A549 (cell line): Measurements from ENCODE around the gene EIF6. TPM values are rescaled to one million over a fixed set of nuclear protein-coding genes. Genes with fewer than 3 reads are reported as not detected.
A peak's percentile ranks its signal among the peaks of the same experiment; 100 is the strongest.

Source experiments
- ATAC-seq, 2 experiments: fragments of 200-7000 bp in 1 of 2; fragments of >200 bp in 1 of 2; cut with Nextera tagmentation in 1 of 2; cut with Tn5 transposase in 1 of 2; 3 replicates each; pipeline versions ENCODE4 v1.8.0 to v1.9.1; 2018 to 2020; ENCODE audit warnings: mild to moderate bottlenecking in 1 of 2, moderate library complexity in 1 of 2
- CTCF ChIA-PET: fragments of 300-600 bp; sonication (Branson Sonifier 250); formaldehyde crosslinking; extraction: SDS; loops from one replicate; lab custom pipeline; 2021; ENCODE audit warnings: antibody characterized with exemption, inconsistent platforms; lab: Yijun Ruan, JAX
- POLR2A ChIA-PET: fragments of 350-600 bp; formaldehyde crosslinking; extraction: SDS; loops from one replicate; lab custom pipeline; 2021; ENCODE audit warnings: antibody characterized with exemption, inconsistent platforms; lab: Yijun Ruan, JAX
- DNase-seq, 2 experiments: peaks; one replicate each; pipeline versions ENCODE4 v3.0.0 to v3.0.0-alpha.2; 2011 to 2016; ENCODE audit warnings: low read depth in 1 of 2, low spot score in 1 of 2
- FAIRE-seq: peaks from 2 replicates; lab custom pipeline; 2011; peaks lifted over from hg19 to GRCh38; lab: Jason Lieb, UNC
- H3K27ac ChIP-seq, 2 experiments: fragments of >200 bp; sonication (Bioruptor Twin); formaldehyde crosslinking; 3 replicates each; pipeline ENCODE4 v1.5.1; 2016 to 2017
- H3K4me1 ChIP-seq: fragments of >200 bp; sonication (Bioruptor Twin); formaldehyde crosslinking; 3 replicates; pipeline ENCODE4 v1.6.1; 2016
- H3K4me2 ChIP-seq: fragments of >200 bp; sonication (Bioruptor Twin); formaldehyde crosslinking; 3 replicates; pipeline ENCODE4 v1.6.1; 2016
- H3K4me3 ChIP-seq: fragments of >200 bp; sonication (Bioruptor Twin); formaldehyde crosslinking; 3 replicates; pipeline ENCODE4 v1.5.1; 2016
- H3K9me3 ChIP-seq: fragments of >200 bp; sonication (Bioruptor Twin); formaldehyde crosslinking; 3 replicates; pipeline ENCODE4 v1.6.1; 2016
- CBX8 ChIP-seq: fragments of 200-600 bp; sonication (generic); IDR thresholded peaks from 2 replicates; pipeline ENCODE4 v1.6.1; 2016
- CEBPB ChIP-seq, 2 experiments: fragments of >200 bp in 1 of 2; sonication (Bioruptor Twin) in 1 of 2; formaldehyde crosslinking in 1 of 2; IDR thresholded peaks; 2 replicates each; pipeline ENCODE4 v1.6.1; 2012 to 2016
- CHD4 ChIP-seq: fragments of 200-600 bp; sonication (generic); IDR thresholded peaks from 2 replicates; pipeline ENCODE4 v1.6.1; 2016; ENCODE audit warnings: antibody characterized with exemption, mild to moderate bottlenecking, borderline replicate concordance
- FOSB ChIP-seq: fragments of 250-450 bp; sonication (Bioruptor Pico); IDR thresholded peaks from 2 replicates; pipeline ENCODE4 v1.5.0; 2020; ENCODE audit warnings: mild to moderate bottlenecking, moderate library complexity
- FOSL2 ChIP-seq, 2 experiments: fragments of 450-650 bp in 1 of 2; fragments of >200 bp in 1 of 2; sonication (Bioruptor Twin) in 1 of 2; formaldehyde crosslinking; IDR thresholded peaks; 2 replicates each; pipeline versions ENCODE4 v1.5.0 to v1.6.1; 2016 to 2020; ENCODE audit warnings: mild to moderate bottlenecking in 1 of 2, moderate library complexity in 1 of 2
- HOXB13 ChIP-seq: fragments of 250-450 bp; sonication (Bioruptor Pico); IDR thresholded peaks from 2 replicates; pipeline ENCODE4 v1.5.0; 2020; ENCODE audit warnings: low read depth, mild to moderate bottlenecking, moderate library complexity
- JUN ChIP-seq, 2 experiments: fragments of >200 bp; sonication (Bioruptor Twin); formaldehyde crosslinking; IDR thresholded peaks; 2 replicates in 1 of 2; 3 replicates in 1 of 2; pipeline ENCODE4 v1.6.1; 2016 to 2017
- JUNB ChIP-seq: fragments of >200 bp; sonication (Bioruptor Twin); formaldehyde crosslinking; IDR thresholded peaks from 2 replicates; pipeline ENCODE4 v1.6.1; 2016
- MYC ChIP-seq: IDR thresholded peaks from 2 replicates; pipeline ENCODE4 v1.6.1; 2012; ENCODE audit warnings: mild to moderate bottlenecking, inconsistent platforms, low read length, improper control_type of control experiment, borderline replicate concordance
- NR3C1 ChIP-seq: fragments of >200 bp; sonication (Bioruptor Twin); formaldehyde crosslinking; IDR thresholded peaks from 3 replicates; pipeline ENCODE4 v1.6.1; 2017
- POLR2A ChIP-seq: IDR thresholded peaks from 2 replicates; pipeline ENCODE4 v1.6.1; 2012; ENCODE audit warnings: mild to moderate bottlenecking, low read length
- POLR2AphosphoS2 ChIP-seq: conservative IDR thresholded peaks from 2 replicates; pipeline ENCODE4 v1.6.1; 2012; ENCODE audit warnings: low read length, improper control_type of control experiment, inconsistent platforms
- RFX5 ChIP-seq: fragments of 450-650 bp; IDR thresholded peaks from 2 replicates; pipeline ENCODE4 v1.7.1; 2014; ENCODE audit warnings: antibody characterized with exemption, mild to moderate bottlenecking, moderate library complexity
- SREBF2 ChIP-seq: fragments of 450-650 bp; IDR thresholded peaks from 2 replicates; pipeline ENCODE4 v1.6.1; 2014; ENCODE audit warnings: mild to moderate bottlenecking, moderate library complexity
- WGBS: methylation state at CpG from one replicate; pipeline ENCODE4 v1.1.6; 2017; ENCODE audit errors: missing lambda C conversion rate; 5-methylcytosine and 5-hydroxymethylcytosine counted together
- polyA plus RNA-seq, 4 experiments: library from polyadenylated mRNA; depleted of rRNA in 3 of 4; stranded (reverse); fragments of >200 nt; fragmentation: RNase III in 1 of 4; extraction: RNeasy Plus Mini Kit Qiagen cat#74134 plus additional on column Dnase treatment in 1 of 4; gene quantifications; 2 replicates in 3 of 4; 3 replicates in 1 of 4; pipeline ENCODE4 v1.2.3, GENCODE V29; 2011 to 2017
- TF ChIP-seq, protein P1 (sequence below): fragments of >200 bp; sonication (Bioruptor Twin); formaldehyde crosslinking; IDR thresholded peaks from 3 replicates; pipeline ENCODE4 v1.5.1; 2016
- TF ChIP-seq, protein P2 (sequence below): fragments of >200 bp; sonication (Bioruptor Twin); formaldehyde crosslinking; IDR thresholded peaks from 3 replicates; pipeline ENCODE4 v1.6.1; 2016
- TF ChIP-seq, protein P3 (sequence below): fragments of 200-600 bp; sonication (generic); IDR thresholded peaks from 2 replicates; pipeline ENCODE4 v1.6.1; 2016; ENCODE audit warnings: antibody characterized with exemption, mild to moderate bottlenecking, moderate library complexity
- TF ChIP-seq, protein P4 (sequence below): fragments of 250-450 bp; sonication (Bioruptor Pico); IDR thresholded peaks from 2 replicates; pipeline ENCODE4 v1.5.0; 2021; ENCODE audit warnings: mild to moderate bottlenecking, moderate library complexity, borderline replicate concordance

The EIF6 gene
- polyA plus RNA-seq, 2 of the 4 experiments (the other 2 are of a cell fraction) = 184 to 294 TPM

DNA sequence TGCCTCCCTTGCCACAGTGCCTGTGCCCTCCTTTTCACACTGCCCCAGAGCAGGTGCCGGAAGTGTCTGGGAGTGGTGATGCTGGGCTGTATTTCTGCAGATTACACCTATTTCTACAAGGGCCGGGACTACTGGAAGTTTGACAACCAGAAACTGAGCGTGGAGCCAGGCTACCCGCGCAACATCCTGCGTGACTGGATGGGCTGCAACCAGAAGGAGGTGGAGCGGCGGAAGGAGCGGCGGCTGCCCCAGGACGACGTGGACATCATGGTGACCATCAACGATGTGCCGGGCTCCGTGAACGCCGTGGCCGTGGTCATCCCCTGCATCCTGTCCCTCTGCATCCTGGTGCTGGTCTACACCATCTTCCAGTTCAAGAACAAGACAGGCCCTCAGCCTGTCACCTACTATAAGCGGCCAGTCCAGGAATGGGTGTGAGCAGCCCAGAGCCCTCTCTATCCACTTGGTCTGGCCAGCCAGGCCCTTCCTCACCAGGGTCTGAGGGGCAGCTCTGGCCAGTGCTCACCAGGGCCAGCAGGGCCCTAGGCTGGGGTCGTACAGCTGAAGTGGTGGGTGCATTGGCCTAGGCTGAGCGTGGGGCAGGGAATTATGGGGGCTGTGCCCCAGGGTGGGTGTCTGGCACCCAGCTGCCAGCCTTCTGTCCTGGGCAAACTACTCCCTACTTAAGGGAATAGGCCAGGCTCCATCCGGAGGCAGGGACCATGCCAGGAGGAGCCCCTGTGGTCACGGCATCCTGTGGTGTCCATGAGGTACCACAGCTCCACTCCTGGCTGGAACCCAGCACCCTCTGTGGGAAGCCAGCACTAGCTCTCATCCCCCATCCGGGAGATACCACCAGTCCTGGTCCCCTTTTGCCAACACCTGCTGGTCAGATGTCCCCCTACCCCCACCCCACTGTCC, 10.1 kb downstream of the EIF6 start:
- CTCF ChIA-PET = interaction anchor here (1.0 to 15.8 kb wide), 9 partner anchors 10 to 400 kb away, joined by 3 to 333 read pairs (median 4); partner anchors contain the start of gene EDEM2
- no peak overlapping the region for H3K4me2 ChIP-seq
- H3K27ac ChIP-seq = peak overlapping the region in 1 of 2 experiments; percentile 99; a peak in 2 of 6 replicates
- ATAC-seq (no peak), FAIRE-seq (no peak), DNase-seq (no peak)
- TF ChIP-seq NR3C1 (no peak), POLR2A (0 out of 2 replicates have a peak, but pooled peaks have one; percentile 14)
- 95% methylated on average over 16 of the region's 24 CpGs for whole genome bisulfite sequencing
- peaks cover 44% of the 10 kb centered on the region for H3K4me1 ChIP-seq
- POLR2A ChIA-PET = interaction anchor here (0.6 to 1.1 kb wide), 3 partner anchors 128 to 1902 kb away, joined by 3 to 4 read pairs (median 3); no protein-coding TSS in a partner anchor
- no peak overlapping the region for H3K4me3 ChIP-seq
- H3K9me3 ChIP-seq = no peaks in the 10 kb centered on the region

DNA sequence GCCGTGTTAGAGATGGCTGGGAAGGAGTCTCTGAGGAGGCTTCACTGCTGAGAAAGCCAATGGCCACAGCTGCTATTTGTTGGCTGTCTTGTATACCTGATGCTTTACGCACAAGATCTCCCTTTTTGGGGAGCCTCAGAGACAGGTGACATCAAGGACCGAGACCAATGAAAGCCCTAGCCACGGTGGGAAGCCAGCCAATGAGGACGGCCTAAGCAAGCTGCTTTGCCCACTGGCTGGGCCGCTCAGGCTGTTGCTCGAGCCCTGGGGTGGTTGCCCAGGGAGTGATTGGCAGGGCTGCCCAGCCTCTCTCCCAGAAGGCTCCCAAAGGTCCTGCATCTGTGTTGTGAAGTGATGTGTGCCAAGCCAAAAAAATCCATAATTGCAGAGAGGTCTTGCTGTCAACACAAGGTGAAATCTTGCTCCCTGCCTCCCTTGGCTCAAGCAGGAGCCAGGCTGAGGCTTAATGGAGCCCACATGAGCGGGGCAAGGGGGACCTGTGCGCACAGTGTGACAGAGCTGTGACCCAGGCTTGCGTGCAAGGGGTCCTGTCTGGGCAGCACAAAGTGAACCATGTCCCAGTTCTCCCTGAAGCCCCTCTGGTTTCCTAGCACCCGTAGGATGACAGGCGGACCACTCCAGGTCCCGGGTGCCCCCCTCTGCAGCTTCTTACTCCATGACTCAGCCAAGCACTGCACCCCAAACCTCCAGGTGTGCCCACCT, 11.0 kb downstream of the EIF6 start:
- CTCF ChIA-PET = interaction anchor here (1.0 to 15.8 kb wide), 9 partner anchors 10 to 399 kb away, joined by 3 to 333 read pairs (median 5); partner anchors contain the start of genes EDEM2, TRPC4AP and UQCC1

DNA sequence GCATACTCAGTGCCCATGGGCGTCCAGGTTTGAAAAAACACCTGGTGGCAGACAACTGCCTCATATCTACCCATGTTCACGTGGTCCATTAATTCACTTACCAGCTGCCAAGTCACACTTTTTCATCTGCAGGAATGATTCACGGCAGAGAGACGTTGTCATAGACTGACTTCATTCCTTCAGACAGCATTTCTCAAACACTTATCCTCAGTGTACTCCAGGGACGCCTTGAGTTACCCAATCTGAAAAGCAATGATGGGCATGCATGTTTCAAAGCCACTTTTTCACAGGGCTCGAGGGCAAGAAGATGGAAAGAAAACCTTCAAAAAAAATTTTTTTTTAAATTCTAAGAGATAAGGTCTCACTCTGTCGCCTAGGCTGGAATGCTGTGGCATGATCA, 12.7 kb downstream of the EIF6 start:
- CTCF ChIA-PET = interaction anchor here (0.6 to 15.8 kb wide), 5 partner anchors 12 to 177 kb away, joined by 3 to 333 read pairs (median 83); partner anchors contain the start of genes EDEM2, EIF6 and TRPC4AP
- FAIRE-seq (no peak), DNase-seq (no peak), ATAC-seq (no peak)
- Histone ChIP-seq H3K4me1 (peaks cover 64% of the 10 kb centered on the region), H3K9me3 (no peaks in the 10 kb centered on the region), H3K4me2 (no peak overlapping the region), H3K27ac (peak overlapping the region in 1 of 2 experiments; percentile 97; a peak in 3 of 6 replicates), H3K4me3 (no peak overlapping the region)
- WGBS = 66% methylated on average over 7 of the region's 7 CpGs
- POLR2A ChIA-PET = no interaction called here
- no peak for TF ChIP-seq HOXB13 (CRISPR knock-in tag)
- no peak for TF ChIP-seq CEBPB (IDR thresholded peaks at IDR 0.05)
- TF ChIP-seq CHD4 = no peak
- no peak for TF ChIP-seq CBX8
- TF ChIP-seq MYC = no peak
- TF ChIP-seq SREBF2 = no peak
- no peak for TF ChIP-seq FOSL2 (IDR thresholded peaks at IDR 0.05)
- no peak for TF ChIP-seq FOSL2 (CRISPR knock-in tag; IDR thresholded peaks at IDR 0.05)
- TF ChIP-seq, protein P1, sequence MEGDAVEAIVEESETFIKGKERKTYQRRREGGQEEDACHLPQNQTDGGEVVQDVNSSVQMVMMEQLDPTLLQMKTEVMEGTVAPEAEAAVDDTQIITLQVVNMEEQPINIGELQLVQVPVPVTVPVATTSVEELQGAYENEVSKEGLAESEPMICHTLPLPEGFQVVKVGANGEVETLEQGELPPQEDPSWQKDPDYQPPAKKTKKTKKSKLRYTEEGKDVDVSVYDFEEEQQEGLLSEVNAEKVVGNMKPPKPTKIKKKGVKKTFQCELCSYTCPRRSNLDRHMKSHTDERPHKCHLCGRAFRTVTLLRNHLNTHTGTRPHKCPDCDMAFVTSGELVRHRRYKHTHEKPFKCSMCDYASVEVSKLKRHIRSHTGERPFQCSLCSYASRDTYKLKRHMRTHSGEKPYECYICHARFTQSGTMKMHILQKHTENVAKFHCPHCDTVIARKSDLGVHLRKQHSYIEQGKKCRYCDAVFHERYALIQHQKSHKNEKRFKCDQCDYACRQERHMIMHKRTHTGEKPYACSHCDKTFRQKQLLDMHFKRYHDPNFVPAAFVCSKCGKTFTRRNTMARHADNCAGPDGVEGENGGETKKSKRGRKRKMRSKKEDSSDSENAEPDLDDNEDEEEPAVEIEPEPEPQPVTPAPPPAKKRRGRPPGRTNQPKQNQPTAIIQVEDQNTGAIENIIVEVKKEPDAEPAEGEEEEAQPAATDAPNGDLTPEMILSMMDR = no peak
- TF ChIP-seq FOSB = no peak
- TF ChIP-seq, protein P2, sequence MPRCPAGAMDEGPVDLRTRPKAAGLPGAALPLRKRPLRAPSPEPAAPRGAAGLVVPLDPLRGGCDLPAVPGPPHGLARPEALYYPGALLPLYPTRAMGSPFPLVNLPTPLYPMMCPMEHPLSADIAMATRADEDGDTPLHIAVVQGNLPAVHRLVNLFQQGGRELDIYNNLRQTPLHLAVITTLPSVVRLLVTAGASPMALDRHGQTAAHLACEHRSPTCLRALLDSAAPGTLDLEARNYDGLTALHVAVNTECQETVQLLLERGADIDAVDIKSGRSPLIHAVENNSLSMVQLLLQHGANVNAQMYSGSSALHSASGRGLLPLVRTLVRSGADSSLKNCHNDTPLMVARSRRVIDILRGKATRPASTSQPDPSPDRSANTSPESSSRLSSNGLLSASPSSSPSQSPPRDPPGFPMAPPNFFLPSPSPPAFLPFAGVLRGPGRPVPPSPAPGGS = no peak
- TF ChIP-seq, protein P3, sequence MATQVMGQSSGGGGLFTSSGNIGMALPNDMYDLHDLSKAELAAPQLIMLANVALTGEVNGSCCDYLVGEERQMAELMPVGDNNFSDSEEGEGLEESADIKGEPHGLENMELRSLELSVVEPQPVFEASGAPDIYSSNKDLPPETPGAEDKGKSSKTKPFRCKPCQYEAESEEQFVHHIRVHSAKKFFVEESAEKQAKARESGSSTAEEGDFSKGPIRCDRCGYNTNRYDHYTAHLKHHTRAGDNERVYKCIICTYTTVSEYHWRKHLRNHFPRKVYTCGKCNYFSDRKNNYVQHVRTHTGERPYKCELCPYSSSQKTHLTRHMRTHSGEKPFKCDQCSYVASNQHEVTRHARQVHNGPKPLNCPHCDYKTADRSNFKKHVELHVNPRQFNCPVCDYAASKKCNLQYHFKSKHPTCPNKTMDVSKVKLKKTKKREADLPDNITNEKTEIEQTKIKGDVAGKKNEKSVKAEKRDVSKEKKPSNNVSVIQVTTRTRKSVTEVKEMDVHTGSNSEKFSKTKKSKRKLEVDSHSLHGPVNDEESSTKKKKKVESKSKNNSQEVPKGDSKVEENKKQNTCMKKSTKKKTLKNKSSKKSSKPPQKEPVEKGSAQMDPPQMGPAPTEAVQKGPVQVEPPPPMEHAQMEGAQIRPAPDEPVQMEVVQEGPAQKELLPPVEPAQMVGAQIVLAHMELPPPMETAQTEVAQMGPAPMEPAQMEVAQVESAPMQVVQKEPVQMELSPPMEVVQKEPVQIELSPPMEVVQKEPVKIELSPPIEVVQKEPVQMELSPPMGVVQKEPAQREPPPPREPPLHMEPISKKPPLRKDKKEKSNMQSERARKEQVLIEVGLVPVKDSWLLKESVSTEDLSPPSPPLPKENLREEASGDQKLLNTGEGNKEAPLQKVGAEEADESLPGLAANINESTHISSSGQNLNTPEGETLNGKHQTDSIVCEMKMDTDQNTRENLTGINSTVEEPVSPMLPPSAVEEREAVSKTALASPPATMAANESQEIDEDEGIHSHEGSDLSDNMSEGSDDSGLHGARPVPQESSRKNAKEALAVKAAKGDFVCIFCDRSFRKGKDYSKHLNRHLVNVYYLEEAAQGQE = no peak
- TF ChIP-seq POLR2A = no peak
- no peak for TF ChIP-seq JUN (IDR thresholded peaks at IDR 0.05)
- TF ChIP-seq, protein P4, sequence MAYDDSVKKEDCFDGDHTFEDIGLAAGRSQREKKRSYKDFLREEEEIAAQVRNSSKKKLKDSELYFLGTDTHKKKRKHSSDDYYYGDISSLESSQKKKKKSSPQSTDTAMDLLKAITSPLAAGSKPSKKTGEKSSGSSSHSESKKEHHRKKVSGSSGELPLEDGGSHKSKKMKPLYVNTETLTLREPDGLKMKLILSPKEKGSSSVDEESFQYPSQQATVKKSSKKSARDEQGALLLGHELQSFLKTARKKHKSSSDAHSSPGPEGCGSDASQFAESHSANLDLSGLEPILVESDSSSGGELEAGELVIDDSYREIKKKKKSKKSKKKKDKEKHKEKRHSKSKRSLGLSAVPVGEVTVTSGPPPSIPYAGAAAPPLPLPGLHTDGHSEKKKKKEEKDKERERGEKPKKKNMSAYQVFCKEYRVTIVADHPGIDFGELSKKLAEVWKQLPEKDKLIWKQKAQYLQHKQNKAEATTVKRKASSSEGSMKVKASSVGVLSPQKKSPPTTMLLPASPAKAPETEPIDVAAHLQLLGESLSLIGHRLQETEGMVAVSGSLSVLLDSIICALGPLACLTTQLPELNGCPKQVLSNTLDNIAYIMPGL (CRISPR knock-in tag) = no peak
- TF ChIP-seq POLR2AphosphoS2 = no peak
- no peak for TF ChIP-seq JUNB

More for the DNA sequence above, 11.0 kb downstream of the EIF6 start:
- H3K9me3 ChIP-seq = no peaks in the 10 kb centered on the region
- H3K4me3 ChIP-seq = no peak overlapping the region
- TF ChIP-seq RFX5 (peak; percentile 72; the same call in 1 of the 2 replicates), FOSL2 (IDR thresholded peaks at IDR 0.05) (no peak), FOSL2 (CRISPR knock-in tag; IDR thresholded peaks at IDR 0.05) (no peak)
- TF ChIP-seq, all 56 proteins: peak for 1
- peak overlapping the region in 1 of 2 experiments; percentile 28; a peak in 1 of 6 replicates for H3K27ac ChIP-seq
- DNase-seq (no peak), ATAC-seq (no peak), FAIRE-seq (no peak)
- H3K4me1 ChIP-seq = peaks cover 52% of the 10 kb centered on the region
- 93% methylated on average over 13 of the region's 13 CpGs for WGBS
- POLR2A ChIA-PET = interaction anchor here (0.7 kb wide), 1 partner anchor 11 kb away, joined by 3 read pairs; the partner anchor contains the start of gene EIF6
- H3K4me2 ChIP-seq = no peak overlapping the region
